Fibroblast of mammary gland (primary cell): ENCODE data around the gene DYNAP.

ENCODE experiments used
- DNase-seq: peaks from one replicate; pipeline ENCODE4 v3.0.0-alpha.2; 2010; ENCODE audit warnings: low read depth
- H3K4me3 ChIP-seq: 2 replicates; pipeline ENCODE4 v1.5.1; 2011; ENCODE audit warnings: low read depth, mild to moderate bottlenecking, low read length, moderate library complexity; ENCODE audit not compliant: control insufficient read depth
- CTCF ChIP-seq: conservative IDR thresholded peaks from 2 replicates; pipeline ENCODE4 v1.5.1; 2011; ENCODE audit warnings: low read depth, low read length, inconsistent platforms; ENCODE audit not compliant: control insufficient read depth, insufficient read depth

The DYNAP gene, protein sequence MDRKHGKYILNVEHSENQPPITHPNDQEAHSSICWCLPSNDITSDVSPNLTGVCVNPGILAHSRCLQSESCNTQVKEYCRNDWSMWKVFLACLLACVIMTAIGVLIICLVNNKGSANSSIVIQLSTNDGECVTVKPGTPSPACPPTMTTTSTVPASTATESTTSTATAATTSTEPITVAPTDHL

DNA sequence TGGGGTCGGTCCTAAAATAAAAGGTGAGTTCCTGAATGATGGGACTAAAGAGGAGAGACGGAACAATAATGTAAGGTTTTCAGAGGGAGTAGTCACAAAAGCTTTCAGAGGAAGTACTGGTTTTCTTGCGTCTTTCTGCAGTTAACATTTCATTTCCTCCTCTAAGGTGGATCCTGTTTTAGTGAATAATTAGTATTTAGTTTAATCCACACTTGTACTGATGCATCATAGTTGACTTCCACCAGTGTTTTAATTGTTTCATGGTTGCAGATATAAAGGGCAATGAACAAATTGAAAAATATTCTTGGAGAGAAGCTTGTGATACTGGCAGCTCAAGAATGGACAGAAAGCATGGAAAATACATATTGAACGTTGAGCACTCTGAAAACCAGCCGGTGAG is at the start of gene DYNAP:
TSS of gene DYNAP (plus strand) at position 301 of the 400 bp plus-strand sequence. CDS start at position 339, 38 bp downstream.
- no peak for DNase-seq
- TF ChIP-seq CTCF = no peak
- no peak within 1 kb of the TSS for H3K4me3 ChIP-seq

- no peak overlapping the region for H3K4me3 ChIP-seq
- TF ChIP-seq CTCF = no peak
These were observed 39.5 kb upstream of the DYNAP start for GRCh38 chr18:54551590-54551989.

DNA sequence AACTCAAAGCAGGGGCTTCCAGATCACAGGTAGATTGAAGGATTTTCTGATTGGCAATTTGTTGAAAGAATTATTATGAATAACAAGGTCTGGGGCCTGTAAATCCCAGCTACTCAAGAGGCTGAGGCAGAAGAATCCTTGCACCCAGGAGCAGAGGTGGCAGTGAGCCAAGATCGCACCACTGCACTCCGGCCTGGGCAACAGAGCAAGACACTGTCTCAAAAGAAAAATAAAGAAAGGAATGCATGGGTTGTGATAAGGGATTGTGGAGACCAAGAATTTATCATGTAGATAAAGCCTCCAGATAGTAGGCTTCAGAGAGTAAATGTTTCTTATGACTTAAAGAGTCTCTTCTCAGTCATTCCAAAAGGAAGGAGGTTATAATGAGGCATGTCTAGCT is 35.8 kb upstream of the DYNAP start:
- no peak for TF ChIP-seq CTCF
- no peak overlapping the region for H3K4me3 ChIP-seq
- DNase-seq = no peak

More at GRCh38 chr18:54551590-54551989, 39.5 kb upstream of the DYNAP start:
- peak; percentile 4 for DNase-seq

DNA sequence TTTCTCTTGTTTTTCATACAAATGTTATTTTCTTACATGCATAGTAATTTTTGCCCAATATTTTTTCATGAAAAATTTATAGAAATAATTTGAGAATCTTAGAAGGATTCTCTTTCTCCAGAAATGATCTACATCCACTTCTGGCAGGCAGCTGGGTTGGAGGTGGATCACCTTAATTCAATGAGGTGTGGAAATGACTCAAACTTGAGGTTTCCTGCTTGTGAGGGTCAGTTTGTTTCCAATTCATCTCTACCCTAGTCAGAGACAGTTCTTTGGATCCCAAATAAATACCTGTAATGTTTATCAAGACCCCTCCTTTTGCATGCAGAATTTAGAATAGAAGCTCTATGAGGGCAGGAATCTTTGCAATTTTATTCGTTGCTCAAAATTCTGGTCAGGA is 35.0 kb upstream of the DYNAP start:
- no peak for TF ChIP-seq CTCF
- DNase-seq = no peak
- H3K4me3 ChIP-seq = no peak overlapping the region

- no peak for DNase-seq
- TF ChIP-seq CTCF = no peak
- no peak overlapping the region for H3K4me3 ChIP-seq
These were observed 33.1 kb upstream of the DYNAP start for GRCh38 chr18:54557958-54558357.

- peak; percentile 24 for DNase-seq
- TF ChIP-seq CTCF = peak; percentile 72
- no peak overlapping the region for H3K4me3 ChIP-seq
These were observed 32.1 kb upstream of the DYNAP start for GRCh38 chr18:54558609-54559585.
